OCI-LY3 (cell line): ENCODE data around the gene CPAMD8.

ENCODE experiments used
- EZH2phosphoT487 ChIP-seq: fragments of 200-600 bp; shearing (Covaris generic); IDR thresholded peaks from 2 replicates; pipeline ENCODE4 v1.6.1; 2018; ENCODE audit warnings: antibody characterized with exemption, mixed run types, low read depth
- TF ChIP-seq, protein P1 (sequence below): fragments of 200-600, 300-600 bp; sonication (generic); IDR thresholded peaks from 2 replicates; pipeline ENCODE4 v1.5.1; 2014; ENCODE audit warnings: antibody characterized with exemption, low read length, low read depth

DNA sequence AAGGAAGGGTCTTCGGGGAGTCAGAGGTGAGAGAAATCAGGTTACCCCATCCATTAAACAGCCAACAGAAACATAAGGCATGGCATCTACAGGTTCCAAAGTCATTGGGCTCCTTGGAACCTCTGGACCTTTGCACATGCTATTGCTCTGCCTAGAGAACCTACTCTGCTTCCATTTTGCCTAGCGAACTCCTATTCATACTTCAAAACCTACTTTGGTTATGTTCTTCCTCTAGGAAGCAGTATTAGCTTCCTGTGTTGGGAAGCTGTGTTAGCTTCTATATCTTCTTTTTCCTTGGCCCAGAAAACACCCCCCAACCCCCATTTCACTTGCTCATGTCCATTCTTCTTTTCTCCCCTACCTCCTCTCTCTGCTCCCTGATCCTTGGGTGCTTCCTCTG is 98.3 kb downstream of the CPAMD8 start:
- TF ChIP-seq, protein P1, sequence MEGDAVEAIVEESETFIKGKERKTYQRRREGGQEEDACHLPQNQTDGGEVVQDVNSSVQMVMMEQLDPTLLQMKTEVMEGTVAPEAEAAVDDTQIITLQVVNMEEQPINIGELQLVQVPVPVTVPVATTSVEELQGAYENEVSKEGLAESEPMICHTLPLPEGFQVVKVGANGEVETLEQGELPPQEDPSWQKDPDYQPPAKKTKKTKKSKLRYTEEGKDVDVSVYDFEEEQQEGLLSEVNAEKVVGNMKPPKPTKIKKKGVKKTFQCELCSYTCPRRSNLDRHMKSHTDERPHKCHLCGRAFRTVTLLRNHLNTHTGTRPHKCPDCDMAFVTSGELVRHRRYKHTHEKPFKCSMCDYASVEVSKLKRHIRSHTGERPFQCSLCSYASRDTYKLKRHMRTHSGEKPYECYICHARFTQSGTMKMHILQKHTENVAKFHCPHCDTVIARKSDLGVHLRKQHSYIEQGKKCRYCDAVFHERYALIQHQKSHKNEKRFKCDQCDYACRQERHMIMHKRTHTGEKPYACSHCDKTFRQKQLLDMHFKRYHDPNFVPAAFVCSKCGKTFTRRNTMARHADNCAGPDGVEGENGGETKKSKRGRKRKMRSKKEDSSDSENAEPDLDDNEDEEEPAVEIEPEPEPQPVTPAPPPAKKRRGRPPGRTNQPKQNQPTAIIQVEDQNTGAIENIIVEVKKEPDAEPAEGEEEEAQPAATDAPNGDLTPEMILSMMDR: no peak
- no peak for TF ChIP-seq EZH2phosphoT487
